ENCODE data around the gene SLC38A2. TPM values are rescaled to one million over a fixed set of nuclear protein-coding genes. Genes with fewer than 3 reads are reported as not detected.

SLC38A2 gene
- total and polyA plus RNA-seq, 2 experiments from 2014 or later = 181 to 718 TPM

- TF ChIP-seq, protein P1, sequence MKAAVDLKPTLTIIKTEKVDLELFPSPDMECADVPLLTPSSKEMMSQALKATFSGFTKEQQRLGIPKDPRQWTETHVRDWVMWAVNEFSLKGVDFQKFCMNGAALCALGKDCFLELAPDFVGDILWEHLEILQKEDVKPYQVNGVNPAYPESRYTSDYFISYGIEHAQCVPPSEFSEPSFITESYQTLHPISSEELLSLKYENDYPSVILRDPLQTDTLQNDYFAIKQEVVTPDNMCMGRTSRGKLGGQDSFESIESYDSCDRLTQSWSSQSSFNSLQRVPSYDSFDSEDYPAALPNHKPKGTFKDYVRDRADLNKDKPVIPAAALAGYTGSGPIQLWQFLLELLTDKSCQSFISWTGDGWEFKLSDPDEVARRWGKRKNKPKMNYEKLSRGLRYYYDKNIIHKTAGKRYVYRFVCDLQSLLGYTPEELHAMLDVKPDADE (IDR thresholded peaks at IDR 0.05) = no peak
Observed at GRCh38 chr12:46376579-46376978, 4.0 kb upstream of the SLC38A2 start (continued).

DNA sequence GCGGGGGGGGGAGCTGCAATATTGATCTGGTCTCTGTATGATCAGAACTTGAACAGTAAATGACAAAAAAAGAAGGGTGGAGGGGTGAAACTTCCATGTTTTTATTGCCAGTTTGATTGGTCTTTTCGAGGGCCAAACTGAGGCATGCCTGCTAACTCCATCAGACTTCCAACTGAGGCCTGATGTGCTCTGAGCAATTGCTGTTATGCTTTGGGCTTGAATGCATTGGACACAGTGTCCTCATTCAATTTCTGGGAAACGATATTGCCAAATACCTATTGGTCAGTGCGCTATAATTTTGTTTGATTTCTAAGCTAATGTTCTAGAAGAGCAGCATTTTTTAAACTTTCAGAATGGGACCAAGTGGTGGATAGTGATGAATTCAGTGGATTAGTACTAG, 2.1 kb upstream of the SLC38A2 start:
- Histone ChIP-seq H4K20me1 (replicated peaks; ENCODE audit: insufficient read depth) (peaks cover 14% of the 10 kb centered on the region), H3K27ac (ENCODE audit: low read depth) (no peak overlapping the region), H3F3A (replicated peaks; ENCODE audit: low read depth) (peaks cover 24% of the 10 kb centered on the region), H3K36me3 (ENCODE audit: insufficient read depth) (peaks cover 14% of the 10 kb centered on the region), H3K4me2 (peak overlapping the region; percentile 91; the same call in 1 of the 2 replicates), H3K27me3 (ENCODE audit: insufficient read depth) (no peaks in the 10 kb centered on the region), H3K9me2 (ENCODE audit: insufficient read depth) (peaks cover 12% of the 10 kb centered on the region), H3K4me3 (no peak overlapping the region), H3K79me2 (replicated peaks; ENCODE audit: insufficient read depth) (peaks cover 29% of the 10 kb centered on the region), H2AFZ (no peak overlapping the region), H3K4me1 (ENCODE audit: insufficient read depth) (peaks cover 40% of the 10 kb centered on the region)
- no peak for TF ChIP-seq JUNB (IDR thresholded peaks at IDR 0.05; ENCODE audit: unreplicated experiment)
- TF ChIP-seq, protein P2, sequence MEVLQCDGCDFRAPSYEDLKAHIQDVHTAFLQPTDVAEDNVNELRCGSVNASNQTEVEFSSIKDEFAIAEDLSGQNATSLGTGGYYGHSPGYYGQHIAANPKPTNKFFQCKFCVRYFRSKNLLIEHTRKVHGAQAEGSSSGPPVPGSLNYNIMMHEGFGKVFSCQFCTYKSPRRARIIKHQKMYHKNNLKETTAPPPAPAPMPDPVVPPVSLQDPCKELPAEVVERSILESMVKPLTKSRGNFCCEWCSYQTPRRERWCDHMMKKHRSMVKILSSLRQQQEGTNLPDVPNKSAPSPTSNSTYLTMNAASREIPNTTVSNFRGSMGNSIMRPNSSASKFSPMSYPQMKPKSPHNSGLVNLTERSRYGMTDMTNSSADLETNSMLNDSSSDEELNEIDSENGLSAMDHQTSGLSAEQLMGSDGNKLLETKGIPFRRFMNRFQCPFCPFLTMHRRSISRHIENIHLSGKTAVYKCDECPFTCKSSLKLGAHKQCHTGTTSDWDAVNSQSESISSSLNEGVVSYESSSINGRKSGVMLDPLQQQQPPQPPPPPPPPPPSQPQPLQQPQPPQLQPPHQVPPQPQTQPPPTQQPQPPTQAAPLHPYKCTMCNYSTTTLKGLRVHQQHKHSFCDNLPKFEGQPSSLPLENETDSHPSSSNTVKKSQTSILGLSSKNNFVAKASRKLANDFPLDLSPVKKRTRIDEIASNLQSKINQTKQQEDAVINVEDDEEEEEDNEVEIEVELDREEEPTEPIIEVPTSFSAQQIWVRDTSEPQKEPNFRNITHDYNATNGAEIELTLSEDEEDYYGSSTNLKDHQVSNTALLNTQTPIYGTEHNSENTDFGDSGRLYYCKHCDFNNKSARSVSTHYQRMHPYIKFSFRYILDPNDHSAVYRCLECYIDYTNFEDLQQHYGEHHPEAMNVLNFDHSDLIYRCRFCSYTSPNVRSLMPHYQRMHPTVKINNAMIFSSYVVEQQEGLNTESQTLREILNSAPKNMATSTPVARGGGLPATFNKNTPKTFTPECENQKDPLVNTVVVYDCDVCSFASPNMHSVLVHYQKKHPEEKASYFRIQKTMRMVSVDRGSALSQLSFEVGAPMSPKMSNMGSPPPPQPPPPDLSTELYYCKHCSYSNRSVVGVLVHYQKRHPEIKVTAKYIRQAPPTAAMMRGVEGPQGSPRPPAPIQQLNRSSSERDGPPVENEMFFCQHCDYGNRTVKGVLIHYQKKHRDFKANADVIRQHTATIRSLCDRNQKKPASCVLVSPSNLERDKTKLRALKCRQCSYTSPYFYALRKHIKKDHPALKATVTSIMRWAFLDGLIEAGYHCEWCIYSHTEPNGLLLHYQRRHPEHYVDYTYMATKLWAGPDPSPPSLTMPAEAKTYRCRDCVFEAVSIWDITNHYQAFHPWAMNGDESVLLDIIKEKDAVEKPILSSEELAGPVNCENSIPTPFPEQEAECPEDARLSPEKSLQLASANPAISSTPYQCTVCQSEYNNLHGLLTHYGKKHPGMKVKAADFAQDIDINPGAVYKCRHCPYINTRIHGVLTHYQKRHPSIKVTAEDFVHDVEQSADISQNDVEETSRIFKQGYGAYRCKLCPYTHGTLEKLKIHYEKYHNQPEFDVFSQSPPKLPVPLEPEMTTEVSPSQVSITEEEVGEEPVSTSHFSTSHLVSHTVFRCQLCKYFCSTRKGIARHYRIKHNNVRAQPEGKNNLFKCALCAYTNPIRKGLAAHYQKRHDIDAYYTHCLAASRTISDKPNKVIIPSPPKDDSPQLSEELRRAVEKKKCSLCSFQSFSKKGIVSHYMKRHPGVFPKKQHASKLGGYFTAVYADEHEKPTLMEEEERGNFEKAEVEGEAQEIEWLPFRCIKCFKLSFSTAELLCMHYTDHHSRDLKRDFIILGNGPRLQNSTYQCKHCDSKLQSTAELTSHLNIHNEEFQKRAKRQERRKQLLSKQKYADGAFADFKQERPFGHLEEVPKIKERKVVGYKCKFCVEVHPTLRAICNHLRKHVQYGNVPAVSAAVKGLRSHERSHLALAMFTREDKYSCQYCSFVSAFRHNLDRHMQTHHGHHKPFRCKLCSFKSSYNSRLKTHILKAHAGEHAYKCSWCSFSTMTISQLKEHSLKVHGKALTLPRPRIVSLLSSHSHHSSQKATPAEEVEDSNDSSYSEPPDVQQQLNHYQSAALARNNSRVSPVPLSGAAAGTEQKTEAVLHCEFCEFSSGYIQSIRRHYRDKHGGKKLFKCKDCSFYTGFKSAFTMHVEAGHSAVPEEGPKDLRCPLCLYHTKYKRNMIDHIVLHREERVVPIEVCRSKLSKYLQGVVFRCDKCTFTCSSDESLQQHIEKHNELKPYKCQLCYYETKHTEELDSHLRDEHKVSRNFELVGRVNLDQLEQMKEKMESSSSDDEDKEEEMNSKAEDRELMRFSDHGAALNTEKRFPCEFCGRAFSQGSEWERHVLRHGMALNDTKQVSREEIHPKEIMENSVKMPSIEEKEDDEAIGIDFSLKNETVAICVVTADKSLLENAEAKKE (CRISPR knock-in tag; IDR thresholded peaks at IDR 0.05) = no peak
- no peak for TF ChIP-seq ZNF114 (CRISPR knock-in tag; IDR thresholded peaks at IDR 0.05)
- TF ChIP-seq STAT1 (IDR thresholded peaks at IDR 0.05; ENCODE audit: unreplicated experiment) = no peak
- no peak for DNase-seq (ENCODE audit: low spot score)
- Mint-ChIP-seq H3K4me3 (no peak overlapping the region), H3K36me3 (ENCODE audit: low read depth) (peaks cover 28% of the 10 kb centered on the region), H3K27ac (no peak overlapping the region), H3K4me1 (peaks cover 36% of the 10 kb centered on the region), H3K27me3 (ENCODE audit: insufficient read depth, low read depth, poor library complexity) (peaks cover 34% of the 10 kb centered on the region), H3K9me3 (peaks cover 9% of the 10 kb centered on the region)
- ATAC-seq = no peak

Measured in GM23338 (cell line).